HEK293 (cell line): ENCODE results near the gene MORN1.

ENCODE experiments used
- CTCF ChIA-PET: fragments of 350-600 bp; formaldehyde crosslinking; extraction: SDS; loops from one replicate; lab custom pipeline; 2021; ENCODE audit warnings: antibody characterized with exemption; lab: Yijun Ruan, JAX
- POLR2A ChIA-PET: fragments of 300-600 bp; formaldehyde crosslinking; extraction: SDS; loops from one replicate; lab custom pipeline; 2020; ENCODE audit warnings: antibody characterized with exemption, inconsistent platforms; lab: Yijun Ruan, JAX
- H3K27ac ChIP-seq: fragments of 200-500 bp; sonication (Bioruptor generic); 2 replicates; pipeline ENCODE4 v1.5.1; 2014; ENCODE audit warnings: low read depth, low read length, control low read depth, inconsistent platforms; ENCODE audit errors: extremely low read depth
- H3K36me3 ChIP-seq, 2 experiments: fragments of 200-500 bp in 1 of 2; sonication (Bioruptor generic) in 1 of 2; 1 replicate in 1 of 2; 2 replicates in 1 of 2; pipeline ENCODE4 v1.5.1; 2014 to 2017; ENCODE audit warnings: inconsistent platforms in 2 of 2, low read length in 2 of 2; ENCODE audit not compliant: control insufficient read depth in 2 of 2, insufficient read depth in 1 of 2
- H3K4me1 ChIP-seq: fragments of 200-500 bp; sonication (Bioruptor generic); 2 replicates; pipeline ENCODE4 v1.5.1; 2014; ENCODE audit warnings: mild to moderate bottlenecking, low read length, inconsistent platforms; ENCODE audit not compliant: control insufficient read depth, insufficient read depth
- H3K4me3 ChIP-seq: 2 replicates; pipeline ENCODE4 v1.5.1; 2011; ENCODE audit warnings: low read depth, mild to moderate bottlenecking, control low read depth, low read length, moderate library complexity
- H3K9me3 ChIP-seq: fragments of 200-500 bp; sonication (Bioruptor generic); 2 replicates; pipeline ENCODE4 v1.5.1; 2014; ENCODE audit warnings: low read depth, low read length, inconsistent platforms; ENCODE audit not compliant: control insufficient read depth, insufficient read depth
- BCL11A ChIP-seq: fragments of 450-650 bp; formaldehyde crosslinking; IDR thresholded peaks from 2 replicates; pipeline ENCODE4 v1.5.1; 2016; ENCODE audit warnings: low read depth, missing biosample characterization, missing genetic modification characterization
- BCL11B ChIP-seq: fragments of 450-650 bp; formaldehyde crosslinking; IDR thresholded peaks from 2 replicates; pipeline ENCODE4 v1.5.1; 2016; ENCODE audit warnings: low read depth, missing biosample characterization, missing genetic modification characterization
- GLIS1 ChIP-seq: fragments of 450-650 bp; formaldehyde crosslinking; IDR thresholded peaks from 2 replicates; pipeline ENCODE4 v1.5.1; 2016; ENCODE audit warnings: missing biosample characterization, missing genetic modification characterization
- GLIS2 ChIP-seq: fragments of 450-650 bp; formaldehyde crosslinking; IDR thresholded peaks from 2 replicates; pipeline ENCODE4 v1.5.1; 2016; ENCODE audit warnings: missing biosample characterization, missing genetic modification characterization
- HOXD13 ChIP-seq: sonication (generic); formaldehyde crosslinking; IDR thresholded peaks from 2 replicates; pipeline ENCODE4 v1.8.0; 2022; ENCODE audit warnings: missing genetic modification reagents, borderline replicate concordance
- KLF7 ChIP-seq: fragments of 450-650 bp; formaldehyde crosslinking; IDR thresholded peaks from 2 replicates; pipeline ENCODE4 v1.5.1; 2016; ENCODE audit warnings: missing biosample characterization, missing genetic modification characterization, borderline replicate concordance
- KLF8 ChIP-seq: fragments of 450-650 bp; formaldehyde crosslinking; IDR thresholded peaks from 2 replicates; pipeline ENCODE4 v1.5.1; 2016; ENCODE audit warnings: missing biosample characterization, missing genetic modification characterization
- OSR2 ChIP-seq: fragments of 450-650 bp; formaldehyde crosslinking; IDR thresholded peaks from 2 replicates; pipeline ENCODE4 v1.5.1; 2016; ENCODE audit warnings: missing biosample characterization, missing genetic modification characterization
- TCF7L2 ChIP-seq: IDR thresholded peaks from 2 replicates; pipeline ENCODE4 v1.6.1; 2011; ENCODE audit warnings: low read depth, mild to moderate bottlenecking, inconsistent platforms, low read length, moderate library complexity, borderline replicate concordance
- ZIC2 ChIP-seq: fragments of 450-650 bp; formaldehyde crosslinking; IDR thresholded peaks from 2 replicates; pipeline ENCODE4 v1.5.1; 2016; ENCODE audit warnings: missing biosample characterization, missing genetic modification characterization
- ZNF112 ChIP-seq: fragments of 450-650 bp; formaldehyde crosslinking; IDR thresholded peaks from 2 replicates; pipeline ENCODE4 v1.5.0; 2017; ENCODE audit warnings: missing biosample characterization, missing genetic modification characterization
- ZNF132 ChIP-seq: fragments of 450-650 bp; formaldehyde crosslinking; IDR thresholded peaks from 2 replicates; pipeline ENCODE4 v1.5.1; 2017; ENCODE audit warnings: missing biosample characterization, missing genetic modification characterization, borderline replicate concordance
- ZNF211 ChIP-seq: fragments of 450-650 bp; formaldehyde crosslinking; IDR thresholded peaks from 2 replicates; pipeline ENCODE4 v1.5.1; 2016; ENCODE audit warnings: low read depth, missing biosample characterization, missing genetic modification characterization
- ZNF555 ChIP-seq: fragments of 450-650 bp; formaldehyde crosslinking; conservative IDR thresholded peaks from 2 replicates; pipeline ENCODE4 v1.5.1; 2017; ENCODE audit warnings: missing biosample characterization, mild to moderate bottlenecking, missing genetic modification characterization, inconsistent platforms
- ZNF777 ChIP-seq: fragments of 450-650 bp; formaldehyde crosslinking; IDR thresholded peaks from 2 replicates; pipeline ENCODE4 v1.5.1; 2017; ENCODE audit warnings: missing biosample characterization, missing genetic modification characterization, borderline replicate concordance
- TF ChIP-seq, protein P1 (sequence below): fragments of 450-650 bp; formaldehyde crosslinking; IDR thresholded peaks from 2 replicates; pipeline ENCODE4 v1.5.1; 2016; ENCODE audit warnings: missing biosample characterization, missing genetic modification characterization
- TF ChIP-seq, protein P2 (sequence below): fragments of 450-650 bp; formaldehyde crosslinking; IDR thresholded peaks from 2 replicates; pipeline ENCODE4 v1.5.1; 2016; ENCODE audit warnings: missing biosample characterization, missing genetic modification characterization

Gene MORN1

DNA sequence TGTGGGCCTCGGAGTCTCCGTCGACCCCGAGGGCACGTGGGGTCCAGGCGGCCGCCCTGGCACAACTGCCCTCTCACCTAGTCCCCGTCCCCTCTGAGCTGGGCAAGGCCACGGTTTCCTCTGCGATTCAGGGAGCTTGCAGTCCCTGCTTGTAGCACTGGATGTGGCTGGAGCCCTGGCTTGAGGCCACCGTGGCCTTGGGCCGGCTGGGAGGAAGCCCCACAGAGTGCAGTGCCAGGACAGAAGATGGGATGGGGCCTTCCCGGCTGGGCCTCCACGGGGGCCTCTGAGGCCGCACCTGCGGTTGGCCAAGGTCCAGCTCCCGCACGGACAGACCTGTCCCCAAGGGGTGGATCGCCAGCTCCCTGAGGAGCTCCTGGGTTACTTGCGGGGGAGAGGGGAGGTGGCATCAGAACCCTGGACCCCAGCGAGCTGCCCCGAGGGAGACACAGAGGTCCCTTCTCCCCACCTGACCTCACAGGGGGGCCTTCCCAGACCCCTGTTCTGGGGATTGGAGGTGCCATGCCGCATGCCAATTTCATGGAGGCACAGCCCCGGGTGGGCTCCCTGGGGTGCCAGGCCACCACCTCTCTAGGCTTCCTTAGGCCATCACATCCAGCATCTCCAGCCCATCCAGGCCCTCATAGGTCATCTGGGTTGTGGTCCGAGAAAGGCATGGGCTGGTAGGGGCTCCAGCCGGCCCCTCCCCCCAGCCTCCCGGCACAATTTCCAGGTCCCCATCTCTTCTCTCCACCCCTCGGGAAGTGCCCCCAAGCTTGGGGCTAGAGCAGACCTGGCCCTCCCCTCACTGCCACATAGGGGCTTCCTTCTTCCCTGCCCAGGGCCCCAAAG, 80.8 kb downstream of the MORN1 start:
- H3K27ac ChIP-seq, result peak overlapping the region; percentile 62; the same call in 1 of the 2 replicates
- CTCF ChIA-PET, result interaction anchor here (0.6 to 2.5 kb wide), 5 partner anchors 57 to 116 kb away, joined by 4 to 8 read pairs (median 5); partner anchors contain the start of gene FAAP20
- H3K4me1 ChIP-seq, result peaks cover 13% of the 10 kb centered on the region
- TF ChIP-seq BCL11B (peak; percentile 80), GLIS2 (peak; percentile 37), ZNF112 (no peak), KLF7 (tag by site-specific recombination) (no peak), ZIC2 (peak; percentile 72), GLIS1 (tag by site-specific recombination) (peak; percentile 81), BCL11A (tag by site-specific recombination) (peak; percentile 78)
- no peaks in the 10 kb centered on the region for H3K9me3 ChIP-seq
- H3K4me3 ChIP-seq, result no peak overlapping the region
- peaks cover 0 to 42% of the 10 kb centered on the region in 2 experiments; a peak in 1 of 3 replicates for H3K36me3 ChIP-seq
- POLR2A ChIA-PET, result interaction anchor here (1.1 to 1.8 kb wide), 3 partner anchors 12 to 83 kb away, joined by 4 to 12 read pairs (median 6); no protein-coding TSS in a partner anchor

DNA sequence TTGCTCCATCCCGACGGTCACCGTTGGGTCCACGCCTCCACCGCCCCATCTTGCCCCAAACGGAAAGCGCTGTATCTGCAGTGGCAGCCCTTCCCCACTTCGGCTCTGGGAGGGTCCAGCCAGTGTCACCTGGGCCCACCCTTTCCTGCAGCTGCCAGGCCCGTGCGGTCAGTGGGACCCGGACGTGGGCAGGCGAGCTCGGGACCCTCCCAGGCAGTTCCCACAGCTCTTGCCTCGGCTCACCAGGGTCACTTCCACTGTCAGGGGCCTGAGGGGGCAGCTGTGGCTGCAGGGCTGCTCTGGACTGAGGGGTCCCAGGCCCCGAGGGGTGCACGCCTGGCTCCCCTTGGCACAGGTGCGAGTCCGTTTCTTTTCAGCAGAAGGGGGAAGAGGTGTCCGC, 82.5 kb downstream of the MORN1 start:
- peaks cover 0 to 59% of the 10 kb centered on the region in 2 experiments; a peak in 1 of 3 replicates for H3K36me3 ChIP-seq
- POLR2A ChIA-PET, result no interaction called here
- TF ChIP-seq HOXD13 (CRISPR knock-in tag) (no peak), ZNF777 (tag by site-specific recombination) (no peak), TCF7L2 (no peak), ZNF211 (no peak), BCL11A (tag by site-specific recombination) (0 out of 2 replicates have a peak, but pooled peaks have one; percentile 24), BCL11B (peak; percentile 49; the same call in 1 of the 2 replicates)
- TF ChIP-seq, protein P1, sequence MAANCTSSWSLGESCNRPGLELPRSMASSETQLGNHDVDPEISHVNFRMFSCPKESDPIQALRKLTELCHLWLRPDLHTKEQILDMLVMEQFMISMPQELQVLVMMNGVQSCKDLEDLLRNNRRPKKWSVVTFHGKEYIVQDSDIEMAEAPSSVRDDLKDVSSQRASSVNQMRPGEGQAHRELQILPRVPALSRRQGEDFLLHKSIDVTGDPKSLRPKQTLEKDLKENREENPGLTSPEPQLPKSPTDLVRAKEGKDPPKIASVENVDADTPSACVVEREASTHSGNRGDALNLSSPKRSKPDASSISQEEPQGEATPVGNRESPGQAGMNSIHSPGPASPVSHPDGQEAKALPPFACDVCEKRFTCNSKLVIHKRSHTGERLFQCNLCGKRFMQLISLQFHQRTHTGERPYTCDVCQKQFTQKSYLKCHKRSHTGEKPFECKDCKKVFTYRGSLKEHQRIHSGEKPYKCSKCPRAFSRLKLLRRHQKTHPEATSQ (tag by site-specific recombination), result no peak
- no peak overlapping the region for H3K4me3 ChIP-seq
- H3K4me1 ChIP-seq, result peaks cover 10% of the 10 kb centered on the region
- no peak overlapping the region for H3K27ac ChIP-seq
- H3K9me3 ChIP-seq, result no peaks in the 10 kb centered on the region
- CTCF ChIA-PET, result interaction anchor here (2.5 kb wide), 1 partner anchor 114 kb away, joined by 6 read pairs; the partner anchor contains the start of gene FAAP20

DNA sequence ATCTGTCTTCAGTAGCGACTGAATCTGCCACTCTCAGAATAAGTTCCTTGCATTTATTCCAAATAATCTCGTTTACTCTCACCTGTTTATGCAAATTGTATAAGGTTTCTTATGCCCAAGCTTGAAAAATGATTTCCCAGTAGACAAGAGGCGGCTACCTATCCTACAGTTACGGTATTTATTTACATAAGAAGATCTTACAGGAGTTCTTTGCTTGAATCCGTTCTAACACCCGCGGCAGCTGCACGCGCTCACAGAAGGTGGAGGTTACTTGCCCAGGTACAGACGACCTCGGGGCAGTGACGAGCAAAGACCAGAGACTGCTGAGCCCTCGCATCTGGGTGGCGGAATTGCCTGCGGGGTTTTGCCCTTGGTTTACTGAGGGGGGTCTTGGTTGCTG, 83.4 kb downstream of the MORN1 start:
- TF ChIP-seq ZNF132 (tag by site-specific recombination), result no peak
- peak; percentile 29; the same call in 1 of the 2 replicates for TF ChIP-seq KLF8 (tag by site-specific recombination)
- TF ChIP-seq OSR2 (tag by site-specific recombination), result peak; percentile 77
- TF ChIP-seq, protein P2, sequence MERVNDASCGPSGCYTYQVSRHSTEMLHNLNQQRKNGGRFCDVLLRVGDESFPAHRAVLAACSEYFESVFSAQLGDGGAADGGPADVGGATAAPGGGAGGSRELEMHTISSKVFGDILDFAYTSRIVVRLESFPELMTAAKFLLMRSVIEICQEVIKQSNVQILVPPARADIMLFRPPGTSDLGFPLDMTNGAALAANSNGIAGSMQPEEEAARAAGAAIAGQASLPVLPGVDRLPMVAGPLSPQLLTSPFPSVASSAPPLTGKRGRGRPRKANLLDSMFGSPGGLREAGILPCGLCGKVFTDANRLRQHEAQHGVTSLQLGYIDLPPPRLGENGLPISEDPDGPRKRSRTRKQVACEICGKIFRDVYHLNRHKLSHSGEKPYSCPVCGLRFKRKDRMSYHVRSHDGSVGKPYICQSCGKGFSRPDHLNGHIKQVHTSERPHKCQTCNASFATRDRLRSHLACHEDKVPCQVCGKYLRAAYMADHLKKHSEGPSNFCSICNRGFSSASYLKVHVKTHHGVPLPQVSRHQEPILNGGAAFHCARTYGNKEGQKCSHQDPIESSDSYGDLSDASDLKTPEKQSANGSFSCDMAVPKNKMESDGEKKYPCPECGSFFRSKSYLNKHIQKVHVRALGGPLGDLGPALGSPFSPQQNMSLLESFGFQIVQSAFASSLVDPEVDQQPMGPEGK (tag by site-specific recombination), result 0 out of 2 replicates have a peak, but pooled peaks have one; percentile 5
- no peak for TF ChIP-seq ZNF555 (tag by site-specific recombination)
- no peaks in the 10 kb centered on the region for H3K9me3 ChIP-seq
- H3K4me1 ChIP-seq, result peaks cover 10% of the 10 kb centered on the region
- H3K36me3 ChIP-seq, result peaks cover 0 to 68% of the 10 kb centered on the region in 2 experiments; a peak in 1 of 3 replicates
- ChIA-PET CTCF (interaction anchor here (2.0 to 2.5 kb wide), 2 partner anchors 74 to 113 kb away, joined by 5 to 6 read pairs; partner anchors contain the start of gene FAAP20), POLR2A (no interaction called here)
- H3K27ac ChIP-seq, result no peak overlapping the region; the same call in 1 of the 2 replicates
- H3K4me3 ChIP-seq, result no peak overlapping the region
